ENCODE results near the gene ST6GALNAC4.

- TF ChIP-seq, protein P1, sequence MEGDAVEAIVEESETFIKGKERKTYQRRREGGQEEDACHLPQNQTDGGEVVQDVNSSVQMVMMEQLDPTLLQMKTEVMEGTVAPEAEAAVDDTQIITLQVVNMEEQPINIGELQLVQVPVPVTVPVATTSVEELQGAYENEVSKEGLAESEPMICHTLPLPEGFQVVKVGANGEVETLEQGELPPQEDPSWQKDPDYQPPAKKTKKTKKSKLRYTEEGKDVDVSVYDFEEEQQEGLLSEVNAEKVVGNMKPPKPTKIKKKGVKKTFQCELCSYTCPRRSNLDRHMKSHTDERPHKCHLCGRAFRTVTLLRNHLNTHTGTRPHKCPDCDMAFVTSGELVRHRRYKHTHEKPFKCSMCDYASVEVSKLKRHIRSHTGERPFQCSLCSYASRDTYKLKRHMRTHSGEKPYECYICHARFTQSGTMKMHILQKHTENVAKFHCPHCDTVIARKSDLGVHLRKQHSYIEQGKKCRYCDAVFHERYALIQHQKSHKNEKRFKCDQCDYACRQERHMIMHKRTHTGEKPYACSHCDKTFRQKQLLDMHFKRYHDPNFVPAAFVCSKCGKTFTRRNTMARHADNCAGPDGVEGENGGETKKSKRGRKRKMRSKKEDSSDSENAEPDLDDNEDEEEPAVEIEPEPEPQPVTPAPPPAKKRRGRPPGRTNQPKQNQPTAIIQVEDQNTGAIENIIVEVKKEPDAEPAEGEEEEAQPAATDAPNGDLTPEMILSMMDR (tag by site-specific recombination; IDR thresholded peaks at IDR 0.05): no peak
- TF ChIP-seq SALL2 (tag by site-specific recombination; IDR thresholded peaks at IDR 0.05; ENCODE audit: borderline replicate concordance): no peak
These were observed 44.3 kb upstream of the ST6GALNAC4 start for GRCh38 chr9:127961155-127961490.
